B cell (primary cell): ENCODE data around the gene NXPH2. TPM values are rescaled to one million over a fixed set of nuclear protein-coding genes. Genes with fewer than 3 reads are reported as not detected.

Experiments used
- ATAC-seq: fragments of 200-7000 bp; cut with Tn5 transposase; one replicate; pipeline ENCODE4 v1.10.0; 2021; ENCODE audit warnings: low read depth, mild to moderate bottlenecking, moderate number of reproducible peaks, moderate library complexity
- CTCF ChIA-PET: fragments of 350-600 bp; sonication (Branson Sonifier 250); formaldehyde crosslinking; loops from one replicate; lab custom pipeline; 2021; ENCODE audit warnings: antibody characterized with exemption, inconsistent platforms; lab: Charles Lee
- POLR2A ChIA-PET: fragments of 350-600 bp; sonication (Branson Sonifier 250); formaldehyde crosslinking; loops from one replicate; lab custom pipeline; 2021; ENCODE audit warnings: antibody characterized with exemption; lab: Charles Lee
- DNase-seq: peaks from one replicate; pipeline ENCODE4 v3.0.0; 2013
- H2AFZ ChIP-seq: 2 replicates; pipeline ENCODE4 v1.6.1; 2012; ENCODE audit warnings: mild to moderate bottlenecking, low read depth, low read length; ENCODE audit not compliant: insufficient read depth, poor library complexity, severe bottlenecking
- H3K27ac ChIP-seq, 2 donors: 1 replicate in 1 of 2; 2 replicates in 1 of 2; pipeline ENCODE4 v1.5.1; 2012 to 2013; ENCODE audit warnings: low read length in 2 of 2, mild to moderate bottlenecking in 2 of 2, moderate library complexity in 1 of 2
- H3K27me3 ChIP-seq, 4 experiments: fragments of 200-600 bp in 1 of 4; sonication (generic) in 1 of 4; replicated peaks in 1 of 4; 1 replicate in 2 of 4; 2 replicates in 2 of 4; pipeline versions ENCODE4 v1.6.1 to v1.7.0; 2013 to 2016; ENCODE audit warnings: low read length in 3 of 4, mild to moderate bottlenecking in 2 of 4, mixed read lengths in 1 of 4, moderate library complexity in 1 of 4; ENCODE audit not compliant: insufficient read depth in 4 of 4, control insufficient read depth in 3 of 4; ENCODE audit errors: control extremely low read depth in 1 of 4
- H3K36me3 ChIP-seq, 2 experiments: replicated peaks in 1 of 2; 1 replicate in 1 of 2; 2 replicates in 1 of 2; pipeline versions ENCODE4 v1.6.1 to v1.7.1; 2013; ENCODE audit warnings: low read length in 1 of 2; ENCODE audit not compliant: insufficient read depth in 2 of 2, control insufficient read depth in 1 of 2; ENCODE audit errors: control extremely low read depth in 1 of 2, extremely low read depth in 1 of 2
- H3K4me1 ChIP-seq, 2 donors: fragments of 200-600 bp in 1 of 2; sonication (generic) in 1 of 2; 1 replicate in 1 of 2; 2 replicates in 1 of 2; pipeline versions ENCODE4 v1.5.1 to v1.6.1; 2013 to 2017; ENCODE audit warnings: low read length in 2 of 2; ENCODE audit not compliant: control insufficient read depth in 2 of 2, insufficient read depth in 2 of 2
- H3K4me2 ChIP-seq: replicated peaks from 2 replicates; pipeline ENCODE3; 2012; ENCODE audit warnings: mild to moderate bottlenecking, low read depth, low read length; ENCODE audit not compliant: poor library complexity, severe bottlenecking
- H3K4me3 ChIP-seq, 5 experiments: fragments of 200-600 bp in 1 of 5; sonication (generic) in 1 of 5; 1 replicate in 3 of 5; 2 replicates in 2 of 5; pipeline versions ENCODE4 v1.5.1 to v1.7.0; 2011 to 2016; ENCODE audit warnings: low read length in 4 of 5, mild to moderate bottlenecking in 4 of 5, low read depth in 2 of 5, control low read depth in 1 of 5, moderate library complexity in 1 of 5; ENCODE audit not compliant: insufficient read depth in 1 of 5; ENCODE audit errors: control extremely low read depth in 1 of 5, extremely low read depth in 1 of 5
- H3K79me2 ChIP-seq: fragments of 200-600 bp; sonication (generic); one replicate; pipeline ENCODE4 v1.6.0; 2016; ENCODE audit warnings: low read length; ENCODE audit not compliant: control insufficient read depth, insufficient read depth
- H3K9ac ChIP-seq: fragments of 200-600 bp; sonication (generic); 2 replicates; pipeline ENCODE4 v1.6.1; 2017; ENCODE audit warnings: mild to moderate bottlenecking, low read length, moderate library complexity
- H3K9me3 ChIP-seq, 3 donors: one replicate each; pipeline versions ENCODE4 v1.6.1 to v1.7.1; 2013; ENCODE audit warnings: low read length in 2 of 3; ENCODE audit not compliant: control insufficient read depth in 2 of 3, insufficient read depth in 1 of 3; ENCODE audit errors: control extremely low read depth in 1 of 3
- H4K20me1 ChIP-seq: 2 replicates; pipeline ENCODE4 v1.6.0; 2012; ENCODE audit warnings: mild to moderate bottlenecking, low read length; ENCODE audit not compliant: insufficient read depth, control insufficient read depth, poor library complexity, severe bottlenecking
- H3K27ac Mint-ChIP-seq: one replicate; pipeline ENCODE4 v1.8.0; 2021; ENCODE audit warnings: mixed read lengths
- H3K27me3 Mint-ChIP-seq: one replicate; pipeline ENCODE4 v1.8.0; 2021; ENCODE audit warnings: mixed read lengths
- H3K4me1 Mint-ChIP-seq: one replicate; pipeline ENCODE4 v1.8.0; 2021; ENCODE audit warnings: mixed read lengths
- H3K4me3 Mint-ChIP-seq: one replicate; pipeline ENCODE4 v1.8.0; 2021; ENCODE audit warnings: mixed read lengths
- H3K9me3 Mint-ChIP-seq: one replicate; pipeline ENCODE4 v1.8.0; 2022; ENCODE audit warnings: mixed read lengths; ENCODE audit not compliant: insufficient read depth
- CTCF ChIP-seq: fragments of 200-600 bp; IDR thresholded peaks from one replicate; pipeline ENCODE4 v1.8.0; 2022; ENCODE audit warnings: antibody characterized with exemption, mild to moderate bottlenecking
- EZH2 ChIP-seq: IDR thresholded peaks from 2 replicates; pipeline ENCODE4 v1.6.1; 2012; ENCODE audit warnings: borderline replicate concordance, low read depth, mild to moderate bottlenecking, moderate library complexity, low read length; ENCODE audit not compliant: insufficient read depth, poor library complexity, severe bottlenecking
- WGBS: methylation state at CpG from one replicate; pipeline ENCODE4 v1.1.5; 2013; ENCODE audit warnings: missing lambda C conversion rate; ENCODE audit not compliant: insufficient coverage; 5-methylcytosine and 5-hydroxymethylcytosine counted together
- intact Hi-C: fragments of 100-400 bp; cut with micrococcal nuclease; formaldehyde crosslinking; loops from one replicate; pipeline ENCODE4 v1.10.0; 2022
- polyA plus RNA-seq: library from polyadenylated mRNA; depleted of rRNA; stranded (reverse); fragments of >200 nt; gene quantifications from 2 replicates; pipeline ENCODE4 v1.2.3, GENCODE V29; 2012
- total RNA-seq, 2 donors: library from RNA; stranded (reverse); fragments of 120-200 nt in 1 of 2; gene quantifications; 1 replicate in 1 of 2; 2 replicates in 1 of 2; pipeline versions ENCODE4 v1.2.3 to v1.2.4, GENCODE V29; 2013 to 2022

Gene NXPH2
- total and polyA plus RNA-seq, 2 donors (not counting 1 experiment from before 2014, with no cell fraction given) = not detected

- no peaks in the 10 kb centered on the region for H3K4me1 Mint-ChIP-seq
- no peak overlapping the region for H3K27ac ChIP-seq
- H3K36me3 ChIP-seq = no peaks in the 10 kb centered on the region
- no peaks in the 10 kb centered on the region for H3K4me1 ChIP-seq
- H4K20me1 ChIP-seq = no peaks in the 10 kb centered on the region
- CTCF ChIA-PET = no interaction called here
- ATAC-seq = no peak
- POLR2A ChIA-PET = no interaction called here
- H3K4me3 ChIP-seq = no peak overlapping the region
- H3K9ac ChIP-seq = no peak overlapping the region
- H3K79me2 ChIP-seq = no peaks in the 10 kb centered on the region
- H3K4me2 ChIP-seq = no peak overlapping the region
- intact Hi-C loops = no loop called here
- H2AFZ ChIP-seq = no peak overlapping the region
- WGBS = 80% methylated on average over 2 of the region's 3 CpGs
- H3K27me3 Mint-ChIP-seq = peaks cover 12% of the 10 kb centered on the region
- H3K27me3 ChIP-seq = no peaks in the 10 kb centered on the region
- H3K27ac Mint-ChIP-seq = no peak overlapping the region
- no peak for DNase-seq
- H3K9me3 Mint-ChIP-seq = no peaks in the 10 kb centered on the region
- TF ChIP-seq CTCF (no peak), EZH2 (no peak)
- no peak overlapping the region for H3K4me3 Mint-ChIP-seq
- no peaks in the 10 kb centered on the region for H3K9me3 ChIP-seq
Measured at GRCh38 chr2:138819964-138820363, 39.8 kb upstream of the NXPH2 start.

- intact Hi-C loops = no loop called here
- no peak overlapping the region for H3K4me3 Mint-ChIP-seq
- ATAC-seq = no peak
- Histone ChIP-seq H3K79me2 (no peaks in the 10 kb centered on the region), H4K20me1 (no peaks in the 10 kb centered on the region), H2AFZ (no peak overlapping the region), H3K9ac (no peak overlapping the region), H3K4me2 (no peak overlapping the region), H3K36me3 (no peaks in the 10 kb centered on the region), H3K4me1 (no peaks in the 10 kb centered on the region), H3K27ac (no peak overlapping the region), H3K9me3 (no peaks in the 10 kb centered on the region), H3K4me3 (no peak overlapping the region), H3K27me3 (no peaks in the 10 kb centered on the region)
- no peak for DNase-seq
- H3K9me3 Mint-ChIP-seq = no peaks in the 10 kb centered on the region
- no peak overlapping the region for H3K27ac Mint-ChIP-seq
- peaks cover 12% of the 10 kb centered on the region for H3K27me3 Mint-ChIP-seq
- WGBS = 22% methylated on average over 1 of the region's 1 CpG
- CTCF ChIA-PET = no interaction called here
- TF ChIP-seq CTCF (no peak), EZH2 (no peak)
- H3K4me1 Mint-ChIP-seq = no peaks in the 10 kb centered on the region
- POLR2A ChIA-PET = no interaction called here
Measured at GRCh38 chr2:138818556-138818955, 38.4 kb upstream of the NXPH2 start.
